ENCODE results near the gene TOP3A. TPM values are rescaled to one million over a fixed set of nuclear protein-coding genes. Genes with fewer than 3 reads are reported as not detected.
"Not testable (repeated sequence)": the region's sequence is repeated elsewhere in the genome, so short reads cannot be mapped to it uniquely, and the experiment has no call there.

TOP3A gene
- total RNA-seq, 2 donors from 2014 or later = 23.2 to 28.3 TPM

GRCh38 chr17:18327093-18327492, 12.3 kb upstream of the TOP3A start:
- intact Hi-C loops (cut with DNase I) = loop anchor here (2.0 to 10.0 kb wide), 2 partner anchors 20 to 82 kb away; no protein-coding TSS in a partner anchor

DNA sequence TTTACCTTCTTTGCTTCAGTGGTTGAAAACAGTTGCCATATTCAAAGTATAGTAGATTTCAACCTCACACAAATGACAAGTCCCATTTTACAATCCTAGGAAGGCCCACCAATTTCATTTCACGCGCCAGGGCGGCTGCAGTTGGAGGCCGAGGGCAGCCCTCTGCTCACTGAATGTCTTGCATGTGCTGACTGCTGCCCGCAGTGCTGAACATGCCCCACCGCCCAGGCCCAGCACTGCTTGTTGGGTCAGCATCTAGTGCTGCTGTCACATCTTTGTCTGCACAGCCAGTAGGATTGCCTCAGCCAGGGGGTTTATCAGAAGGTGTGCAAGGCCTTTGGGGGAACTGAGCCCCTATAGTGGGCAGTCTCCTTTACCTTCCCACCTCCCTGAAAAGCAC, 11.8 kb upstream of the TOP3A start:
- intact Hi-C loops (cut with DNase I) = loop anchor here (2.0 to 10.0 kb wide), 2 partner anchors 20 to 82 kb away; no protein-coding TSS in a partner anchor
- no peak for DNase-seq (ENCODE audit: low spot score)

More at GRCh38 chr17:18327093-18327492, 12.3 kb upstream of the TOP3A start:
- no peak for DNase-seq (ENCODE audit: low spot score)

- no peak for DNase-seq (ENCODE audit: low spot score)
- intact Hi-C loops (cut with DNase I) = loop anchor here (2.0 to 10.0 kb wide), 2 partner anchors 21 to 81 kb away; no protein-coding TSS in a partner anchor
Observed at GRCh38 chr17:18326039-18326438, 11.2 kb upstream of the TOP3A start.

- peak; percentile 84 for DNase-seq (ENCODE audit: low spot score)
- intact Hi-C loops (cut with DNase I) = loop anchor here in 1 of 2 donors (10.0 kb wide), 1 partner anchor 80 kb away; no protein-coding TSS in a partner anchor
Observed at GRCh38 chr17:18324140-18325050, 9.6 kb upstream of the TOP3A start.

GRCh38 chr17:18323507-18324139, 8.8 kb upstream of the TOP3A start:
- intact Hi-C loops (cut with DNase I) = loop anchor here in 1 of 2 donors (10.0 kb wide), 1 partner anchor 79 kb away; no protein-coding TSS in a partner anchor
- no peak for DNase-seq (ENCODE audit: low spot score)

DNA sequence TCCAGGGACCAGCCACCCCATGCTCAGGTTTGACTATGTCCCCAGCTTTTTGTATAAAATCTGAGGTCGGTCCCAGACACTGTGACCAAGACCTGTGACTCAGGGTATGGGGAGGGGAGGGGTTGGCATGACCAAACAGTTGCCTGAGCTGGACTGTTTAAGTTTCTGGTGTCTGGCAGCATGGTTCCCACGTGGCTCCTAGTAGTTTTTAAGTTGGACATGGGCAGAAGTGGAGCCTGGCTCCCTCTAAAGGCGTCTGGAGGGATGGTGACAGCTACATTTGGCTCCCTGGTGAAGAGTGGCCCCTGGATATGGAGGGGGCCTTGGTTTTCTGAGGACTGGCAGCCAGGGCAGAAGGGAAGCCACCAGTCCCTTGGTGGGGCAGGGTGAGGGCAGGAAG, 8.2 kb upstream of the TOP3A start:
- DNase-seq (ENCODE audit: low spot score) = no peak
- intact Hi-C loops (cut with DNase I) = loop anchor here in 1 of 2 donors (10.0 kb wide), 1 partner anchor 78 kb away; no protein-coding TSS in a partner anchor

- DNase-seq (ENCODE audit: low spot score) = no peak
- intact Hi-C loops (cut with DNase I) = loop anchor here in 1 of 2 donors (10.0 kb wide), 1 partner anchor 78 kb away; no protein-coding TSS in a partner anchor
Observed at GRCh38 chr17:18322522-18322921, 7.7 kb upstream of the TOP3A start.

DNA sequence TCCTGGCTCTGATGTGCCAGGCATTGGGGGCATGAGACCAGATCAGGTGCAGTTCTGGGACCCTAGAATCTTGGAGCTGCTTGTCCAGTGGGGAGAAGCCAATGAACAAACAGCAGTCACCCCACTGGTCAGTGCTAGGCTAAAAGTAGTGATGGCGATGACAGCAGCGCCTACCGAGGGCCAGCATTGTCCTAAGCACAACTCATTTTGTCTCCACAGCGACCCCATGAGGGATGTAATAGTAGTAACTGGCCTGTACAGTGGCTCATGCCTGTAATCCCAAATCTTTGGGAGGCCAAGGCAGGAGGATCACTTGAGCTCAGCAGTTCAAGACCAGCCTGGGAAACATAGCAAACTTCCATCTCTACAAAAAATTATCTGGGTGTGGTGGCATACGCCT, 6.5 kb upstream of the TOP3A start:
- no peak for DNase-seq (ENCODE audit: low spot score)
- intact Hi-C loops (cut with DNase I) = loop anchor here in 1 of 2 donors (10.0 kb wide), 1 partner anchor 77 kb away; no protein-coding TSS in a partner anchor

DNA sequence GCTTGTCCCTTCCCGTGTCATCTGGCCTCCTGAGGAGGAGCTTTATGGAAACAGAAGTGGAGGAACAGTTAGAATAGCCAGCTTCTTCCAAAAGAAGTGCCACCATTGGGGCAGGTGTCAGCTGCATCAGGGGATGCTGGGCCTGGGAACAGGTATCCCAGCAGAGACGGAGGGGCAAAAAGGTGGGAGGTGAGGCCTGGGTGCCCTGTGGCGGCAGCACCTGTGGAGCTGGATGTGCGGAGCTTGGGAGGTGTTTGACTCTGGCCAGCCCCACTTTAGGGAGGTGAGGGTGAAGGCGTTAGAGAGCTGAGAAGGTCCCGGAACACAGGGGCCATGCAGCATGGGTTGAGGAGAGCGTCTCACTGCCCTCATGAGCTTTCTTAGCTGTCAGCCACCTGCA, 5.5 kb upstream of the TOP3A start:
- DNase-seq (ENCODE audit: low spot score) = no peak
- intact Hi-C loops (cut with DNase I) = loop anchor here in 1 of 2 donors (10.0 kb wide), 1 partner anchor 76 kb away; no protein-coding TSS in a partner anchor

DNA sequence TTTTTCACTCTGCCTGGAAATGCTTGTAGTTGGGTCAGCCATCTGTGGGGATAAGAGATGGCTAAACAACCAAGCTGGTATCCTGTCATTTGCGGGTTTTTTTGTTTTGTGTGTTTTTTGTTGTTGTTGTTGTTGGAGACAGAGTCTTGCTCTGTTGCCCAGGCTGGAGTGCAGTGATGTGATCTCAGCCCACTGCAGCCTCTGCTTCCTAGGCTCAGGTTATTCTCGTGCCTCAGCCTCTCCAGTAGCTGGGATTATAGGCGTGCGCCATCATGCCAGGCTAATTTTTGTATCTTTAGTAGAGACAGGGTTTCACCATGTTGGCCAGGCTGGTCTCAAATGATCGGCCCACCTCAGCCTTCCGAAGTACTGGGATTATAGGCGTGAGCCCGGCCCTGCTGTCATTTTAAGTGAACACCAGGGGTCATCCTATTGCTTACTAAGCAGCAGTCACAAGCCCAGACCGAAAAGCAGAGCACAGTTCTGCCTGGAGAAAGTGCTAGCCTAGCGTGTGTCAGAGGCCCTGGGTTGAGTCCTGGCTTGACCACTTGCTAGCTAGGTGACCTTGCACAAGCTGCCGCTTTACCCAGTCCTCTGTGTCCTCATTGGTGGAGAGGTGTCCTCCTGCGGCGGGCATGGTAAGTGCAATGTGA, 4.9 kb upstream of the TOP3A start:
- intact Hi-C loops (cut with DNase I) = loop anchor here in 1 of 2 donors (10.0 kb wide), 1 partner anchor 75 kb away; no protein-coding TSS in a partner anchor
- no peak for DNase-seq (ENCODE audit: low spot score)

DNA sequence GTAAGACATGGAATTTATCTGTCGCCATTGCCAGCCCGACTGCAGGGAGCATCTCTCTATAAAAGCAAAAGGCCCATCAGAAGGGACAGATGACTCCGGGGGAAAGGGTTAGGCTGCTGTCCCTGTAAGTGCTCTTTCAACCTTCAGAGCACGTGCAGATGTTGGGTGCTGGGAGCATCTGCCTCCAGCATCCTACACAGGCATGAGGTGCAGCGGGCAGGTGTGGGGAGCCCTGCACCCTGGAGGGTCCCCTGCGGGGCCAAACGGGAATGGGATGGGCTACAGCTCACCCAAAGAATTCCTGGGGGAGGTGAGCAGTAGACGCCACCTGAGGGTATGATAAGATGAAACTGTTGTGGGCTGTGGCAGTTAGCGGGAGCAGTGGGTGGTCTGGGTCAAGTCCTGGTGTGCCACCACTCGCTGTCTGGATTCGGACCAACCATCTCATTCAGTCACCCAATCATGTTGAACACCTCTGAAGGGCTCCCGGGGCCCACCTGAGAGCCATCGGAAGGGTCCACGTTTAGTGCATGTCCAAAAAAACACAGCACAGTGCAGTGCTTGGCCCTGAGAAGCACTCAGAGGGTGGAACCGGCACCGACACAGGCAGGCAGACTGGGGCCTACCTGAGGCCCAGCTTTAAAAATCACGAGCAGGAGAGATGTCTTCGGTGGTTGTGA, 4.1 kb upstream of the TOP3A start:
- intact Hi-C loops (cut with DNase I) = no loop called here
- no peak for DNase-seq (ENCODE audit: low spot score)

GRCh38 chr17:18318117-18318516, 3.3 kb upstream of the TOP3A start:
- intact Hi-C loops (cut with DNase I) = no loop called here
- no peak for DNase-seq (ENCODE audit: low spot score)

DNA sequence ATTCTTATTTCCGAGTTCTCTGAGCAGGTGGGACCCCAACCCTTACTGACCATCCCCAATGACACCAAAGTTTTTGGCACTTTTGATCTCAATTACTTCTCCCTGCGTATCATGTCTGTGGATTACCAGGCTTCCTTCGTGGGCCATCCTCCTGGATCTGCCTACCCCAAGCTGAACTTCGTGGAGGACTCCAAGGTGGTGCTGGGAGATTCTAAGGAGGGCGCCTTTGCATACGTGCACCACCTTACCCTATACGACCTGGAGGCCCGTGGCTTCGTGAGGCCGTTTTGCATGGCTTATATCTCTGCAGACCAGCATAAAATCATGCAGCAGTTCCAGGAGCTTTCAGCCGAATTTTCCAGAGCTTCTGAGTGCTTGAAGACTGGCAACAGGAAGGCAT, 1.2 kb upstream of the TOP3A start:
- DNase-seq (ENCODE audit: low spot score) = no peak
- intact Hi-C loops (cut with DNase I) = no loop called here

- no peak for DNase-seq (ENCODE audit: low spot score)
Observed at GRCh38 chr17:18315562-18315922, 748 bp upstream of the TOP3A start.

DNA sequence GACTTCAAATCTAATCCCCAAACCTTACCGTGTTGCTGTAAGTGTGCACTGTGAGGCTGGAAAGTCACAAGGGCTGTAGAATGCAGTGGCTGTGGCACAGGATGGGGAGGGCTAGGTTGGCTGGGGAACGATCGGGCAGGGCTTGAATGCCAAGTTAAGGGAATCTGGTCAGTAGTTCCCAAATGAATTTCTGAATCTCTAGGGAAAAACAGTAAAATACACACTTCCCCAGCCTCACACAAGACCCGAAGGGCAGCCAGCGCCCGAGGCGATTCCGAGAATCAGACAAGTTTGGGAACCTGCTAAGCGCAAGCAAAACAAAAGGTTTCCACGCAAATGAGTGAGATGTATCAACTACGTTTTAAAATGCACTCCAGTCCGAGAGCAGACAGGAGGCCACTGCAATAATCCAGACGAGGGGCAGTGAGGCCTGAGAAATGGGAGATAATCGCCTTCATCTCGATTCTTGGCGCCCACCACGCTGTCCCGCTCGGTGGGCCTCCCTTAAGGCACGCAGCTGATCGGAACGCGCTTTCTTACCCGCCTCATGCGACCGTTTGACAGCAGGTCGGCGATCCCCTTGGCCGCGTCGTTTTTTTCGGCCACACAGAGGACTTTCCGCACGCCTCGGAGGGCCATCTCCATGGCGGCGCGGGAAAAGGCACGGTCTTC, 599 bp downstream of the TOP3A start:
- no peak for DNase-seq (ENCODE audit: low spot score)
- intact Hi-C loops (cut with DNase I) = loop anchor here in 1 of 2 donors (5.0 kb wide), 1 partner anchor 702 kb away; no protein-coding TSS in a partner anchor

More at GRCh38 chr17:18315562-18315922, 748 bp upstream of the TOP3A start:
- intact Hi-C loops (cut with DNase I) = no loop called here

DNA sequence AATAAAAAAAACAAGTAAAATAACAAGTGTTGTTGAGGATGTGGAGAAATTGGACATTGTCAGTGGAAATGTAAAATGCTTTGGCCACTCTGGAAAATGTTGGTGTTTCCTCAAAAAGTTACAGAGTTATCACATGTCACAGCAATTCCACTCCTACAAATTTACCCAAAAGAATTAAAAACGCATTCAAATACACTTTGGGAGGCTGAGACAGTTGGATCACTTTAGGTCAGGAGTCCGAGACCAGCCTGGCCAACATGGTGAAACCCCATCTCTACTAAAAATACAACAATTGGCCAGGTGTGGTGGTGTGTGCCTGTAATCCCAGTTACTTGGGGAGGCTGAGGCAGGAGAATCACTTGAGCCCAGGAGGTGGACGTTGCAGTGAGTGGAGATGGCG, 5.6 kb downstream of the TOP3A start:
- intact Hi-C loops (cut with DNase I) = loop anchor here in 1 of 2 donors (5.0 kb wide), 1 partner anchor 177 kb away; no protein-coding TSS in a partner anchor
- no peak for DNase-seq (ENCODE audit: low spot score)

DNA sequence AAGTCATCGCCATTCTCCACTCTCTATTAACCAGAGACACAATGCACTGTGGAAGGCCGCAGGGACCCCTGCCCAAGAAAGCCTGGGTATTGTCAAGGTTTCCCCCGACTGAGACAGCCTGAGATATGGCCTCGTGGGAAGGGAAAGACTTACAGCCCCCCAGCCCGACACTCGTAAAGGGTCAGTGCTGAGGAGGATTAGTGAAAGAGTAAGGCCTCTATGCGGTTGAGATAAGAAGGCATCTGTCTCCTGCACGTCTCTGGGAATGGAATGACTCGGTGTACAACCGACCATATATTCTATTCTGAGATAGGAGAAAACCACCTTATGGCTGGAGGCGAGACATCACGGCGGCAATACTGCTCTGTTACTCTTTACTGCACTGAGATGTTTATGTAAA, 11.6 kb downstream of the TOP3A start:
- DNase-seq (ENCODE audit: low spot score); intact Hi-C loops (cut with DNase I): not testable (repeated sequence)

All from posterior vena cava (tissue), 2 donors.